ES-I3 (cell line): ENCODE data around the gene IRF4.
"Not testable (repeated sequence)": the region's sequence is repeated elsewhere in the genome, so short reads cannot be mapped to it uniquely, and the experiment has no call there.

ENCODE experiments used
- H3K36me3 ChIP-seq: 2 replicates; pipeline ENCODE4 v1.6.1; 2013; ENCODE audit warnings: mild to moderate bottlenecking, low read length, control low read depth, moderate library complexity; ENCODE audit not compliant: insufficient read depth
- H3K4me1 ChIP-seq: 2 replicates; pipeline ENCODE4 v1.6.1; 2013; ENCODE audit warnings: mild to moderate bottlenecking, control low read depth, low read length; ENCODE audit not compliant: insufficient read depth
- H3K9ac ChIP-seq: 2 replicates; pipeline ENCODE4 v1.6.1; 2013; ENCODE audit warnings: low read depth, mild to moderate bottlenecking, low read length, moderate library complexity
- H3K9me3 ChIP-seq: 2 replicates; pipeline ENCODE4 v1.6.1; 2013; ENCODE audit warnings: mild to moderate bottlenecking, low read length, moderate library complexity; ENCODE audit not compliant: control insufficient read depth, insufficient read depth

The IRF4 gene

GRCh38 chr6:412146-412886 is 20.8 kb downstream of the IRF4 start:
- H3K36me3 ChIP-seq: no peaks in the 10 kb centered on the region

DNA sequence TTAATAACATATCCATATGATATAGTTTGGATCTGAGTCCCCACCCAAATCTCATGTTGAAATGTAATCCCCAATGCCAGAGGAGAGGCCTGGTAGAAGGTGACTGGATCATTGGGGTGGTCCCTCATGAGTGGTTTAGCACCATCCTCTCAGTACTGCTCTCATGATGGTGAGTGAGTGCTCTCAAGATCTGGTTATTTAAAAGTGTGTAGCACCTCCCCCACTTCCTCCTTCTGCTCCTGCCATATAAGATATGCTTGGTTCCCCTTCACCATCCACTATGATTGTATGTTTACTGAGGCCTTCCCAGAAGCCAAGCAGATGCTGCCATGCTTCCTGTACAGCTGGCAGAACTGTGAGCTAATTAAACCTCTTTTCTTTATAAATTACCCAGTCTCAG is 22.9 kb downstream of the IRF4 start:
- Histone ChIP-seq H3K9me3 (no peaks in the 10 kb centered on the region), H3K36me3 (no peaks in the 10 kb centered on the region), H3K9ac (no peak overlapping the region), H3K4me1 (no peaks in the 10 kb centered on the region)

More at GRCh38 chr6:412146-412886, 20.8 kb downstream of the IRF4 start:
- H3K9me3 ChIP-seq: no peaks in the 10 kb centered on the region
- H3K4me1 ChIP-seq: no peaks in the 10 kb centered on the region
- H3K9ac ChIP-seq: no peak overlapping the region

DNA sequence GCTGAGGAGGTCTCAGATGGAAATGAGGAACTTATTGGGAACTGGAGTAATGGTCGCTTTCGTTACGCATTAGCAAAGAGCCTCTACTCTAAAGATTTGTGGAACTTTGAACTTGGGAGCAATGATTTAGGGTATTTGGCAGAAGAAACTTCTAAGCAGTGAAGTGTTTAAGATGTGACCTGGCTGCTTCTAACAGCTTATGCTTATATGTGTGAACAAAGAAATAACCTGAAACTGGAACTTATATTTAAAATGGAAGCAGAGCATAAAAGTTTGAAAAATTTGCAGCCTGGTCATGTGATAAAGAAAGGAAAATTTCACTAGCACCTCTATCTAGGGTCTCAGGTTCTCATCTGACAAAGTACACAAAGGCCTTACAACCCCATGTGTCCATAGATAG is 23.5 kb downstream of the IRF4 start:
- H3K9me3 ChIP-seq: no peaks in the 10 kb centered on the region
- no peaks in the 10 kb centered on the region for H3K4me1 ChIP-seq
- no peak overlapping the region for H3K9ac ChIP-seq
- no peaks in the 10 kb centered on the region for H3K36me3 ChIP-seq

DNA sequence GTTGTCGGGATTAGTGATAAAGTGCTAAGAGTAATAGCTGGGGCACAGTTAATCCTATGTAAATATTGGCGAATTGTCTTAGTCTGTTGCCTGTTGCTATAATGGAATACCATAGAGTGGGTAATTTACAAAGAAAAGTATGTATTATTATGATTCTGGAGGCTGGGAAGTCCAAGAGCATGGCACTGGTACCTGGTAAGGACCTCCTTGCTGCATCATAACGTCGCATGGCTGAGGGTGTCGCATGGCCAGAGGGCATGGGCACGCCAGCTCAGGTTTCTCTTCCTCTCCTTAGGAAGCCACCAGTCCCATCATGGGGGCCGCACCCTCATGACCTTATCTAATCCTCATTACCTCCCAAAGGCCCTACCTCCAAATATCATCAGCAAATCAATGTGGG is 29.7 kb downstream of the IRF4 start:
- Histone ChIP-seq H3K9me3 (no peaks in the 10 kb centered on the region), H3K9ac (no peak overlapping the region)

DNA sequence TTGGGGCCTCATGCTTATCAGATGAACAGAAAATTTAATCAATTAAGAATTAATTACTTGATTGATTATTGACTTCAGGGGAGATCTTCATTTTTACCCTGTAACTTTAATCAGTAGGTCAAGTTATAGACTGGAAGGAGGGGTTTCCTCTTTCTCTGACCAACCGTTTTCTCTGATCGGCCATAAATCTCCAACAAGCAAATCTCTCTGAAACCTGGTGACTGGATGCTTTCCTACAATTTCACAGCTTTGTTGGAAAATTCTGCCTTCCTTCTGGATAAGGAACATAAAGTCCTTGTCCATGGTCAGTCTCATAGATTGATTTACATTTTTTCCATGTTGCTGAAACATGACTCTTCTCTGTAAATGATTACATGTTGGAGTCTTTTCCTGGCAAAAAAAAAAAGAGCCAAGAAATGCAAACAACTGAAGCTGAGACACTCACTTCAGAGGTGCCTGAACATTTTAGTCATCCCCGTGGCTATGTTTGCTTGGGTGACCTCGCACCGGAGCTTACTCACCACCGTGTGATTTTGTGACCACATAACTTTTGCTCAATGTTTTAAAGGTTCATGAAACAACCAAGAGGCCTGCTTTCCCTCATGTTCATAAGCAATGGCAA is 31.0 kb downstream of the IRF4 start:
- no peaks in the 10 kb centered on the region for H3K9me3 ChIP-seq
- H3K9ac ChIP-seq: no peak overlapping the region
- no peaks in the 10 kb centered on the region for H3K36me3 ChIP-seq
- no peaks in the 10 kb centered on the region for H3K4me1 ChIP-seq

More for the DNA sequence above, 29.7 kb downstream of the IRF4 start:
- H3K36me3 ChIP-seq: no peaks in the 10 kb centered on the region
- no peaks in the 10 kb centered on the region for H3K4me1 ChIP-seq

GRCh38 chr6:423055-423798 is 31.7 kb downstream of the IRF4 start:
- Histone ChIP-seq H3K9ac (no peak overlapping the region), H3K4me1 (no peaks in the 10 kb centered on the region), H3K9me3 (no peaks in the 10 kb centered on the region), H3K36me3 (no peaks in the 10 kb centered on the region)

GRCh38 chr6:423799-424345 is 32.3 kb downstream of the IRF4 start:
- no peak overlapping the region for H3K9ac ChIP-seq
- no peaks in the 10 kb centered on the region for H3K9me3 ChIP-seq
- no peaks in the 10 kb centered on the region for H3K36me3 ChIP-seq
- no peaks in the 10 kb centered on the region for H3K4me1 ChIP-seq

DNA sequence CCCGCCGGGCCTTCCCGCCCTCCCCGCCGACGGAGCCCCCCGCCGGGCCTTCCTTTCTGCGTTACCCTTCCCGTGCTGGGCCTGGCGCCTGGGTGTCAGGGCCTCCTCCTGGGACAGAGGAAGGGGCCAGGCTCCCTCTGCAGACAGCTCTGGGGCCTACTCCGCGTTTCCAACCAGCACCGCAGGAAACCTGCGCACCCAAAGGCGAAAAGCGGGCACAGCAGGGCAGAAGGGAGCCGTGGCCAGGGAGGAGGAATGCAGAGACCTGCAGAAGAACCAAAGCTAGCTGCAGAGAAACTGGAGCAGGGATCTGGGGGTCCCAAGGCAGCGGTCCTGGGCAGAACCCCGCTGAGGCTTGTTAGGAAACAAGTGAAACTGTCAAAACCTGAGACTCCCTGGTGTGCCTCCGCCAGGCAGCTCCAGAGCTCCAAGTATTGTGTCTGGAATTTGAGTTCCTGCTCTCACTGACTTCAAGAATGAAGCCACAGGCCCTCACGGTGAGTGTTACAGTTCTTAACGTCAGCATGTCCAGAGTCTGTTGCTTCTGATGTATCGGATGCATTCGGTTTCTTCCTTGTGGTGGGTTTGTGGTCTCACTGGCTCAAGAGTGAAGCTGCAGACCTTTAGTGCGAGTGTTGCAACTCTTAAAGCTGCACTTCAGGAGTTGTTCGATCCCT is 33.3 kb downstream of the IRF4 start:
- H3K36me3 ChIP-seq: no peaks in the 10 kb centered on the region
- H3K4me1 ChIP-seq: no peaks in the 10 kb centered on the region
- H3K9ac ChIP-seq: no peak overlapping the region
- no peaks in the 10 kb centered on the region for H3K9me3 ChIP-seq

GRCh38 chr6:425418-425788 is 33.9 kb downstream of the IRF4 start:
- H3K36me3 ChIP-seq, H3K9me3 ChIP-seq, H3K4me1 ChIP-seq, H3K9ac ChIP-seq: not testable (repeated sequence)

DNA sequence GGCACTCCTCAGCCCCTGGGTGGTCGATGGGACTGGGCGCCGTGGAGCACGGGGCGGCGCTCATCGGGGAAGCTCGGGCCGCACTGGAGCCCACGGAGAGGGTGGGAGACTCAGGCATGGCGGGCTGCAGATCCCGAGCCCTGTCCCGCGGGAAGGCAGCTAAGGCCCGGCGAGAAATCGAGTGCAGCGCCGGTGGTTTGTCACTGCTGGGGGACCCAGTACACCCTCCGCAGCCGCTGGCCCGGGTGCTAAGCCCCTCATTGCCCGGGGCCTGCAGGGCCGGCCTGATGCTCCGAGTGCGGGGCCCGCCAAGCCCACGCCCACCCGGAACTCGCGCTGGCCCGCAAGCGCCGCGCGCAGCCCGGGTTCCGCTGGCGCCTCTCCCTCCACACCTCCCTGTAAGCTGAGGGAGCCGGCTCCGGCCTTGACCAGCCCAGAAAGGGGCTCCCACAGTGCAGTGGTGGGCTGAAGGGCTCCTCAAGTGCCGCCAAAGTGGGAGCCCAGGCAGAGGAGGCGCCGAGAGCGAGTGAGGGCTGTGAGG is 34.7 kb downstream of the IRF4 start:
- not testable (repeated sequence) for H3K9me3 ChIP-seq, H3K9ac ChIP-seq, H3K36me3 ChIP-seq, H3K4me1 ChIP-seq

DNA sequence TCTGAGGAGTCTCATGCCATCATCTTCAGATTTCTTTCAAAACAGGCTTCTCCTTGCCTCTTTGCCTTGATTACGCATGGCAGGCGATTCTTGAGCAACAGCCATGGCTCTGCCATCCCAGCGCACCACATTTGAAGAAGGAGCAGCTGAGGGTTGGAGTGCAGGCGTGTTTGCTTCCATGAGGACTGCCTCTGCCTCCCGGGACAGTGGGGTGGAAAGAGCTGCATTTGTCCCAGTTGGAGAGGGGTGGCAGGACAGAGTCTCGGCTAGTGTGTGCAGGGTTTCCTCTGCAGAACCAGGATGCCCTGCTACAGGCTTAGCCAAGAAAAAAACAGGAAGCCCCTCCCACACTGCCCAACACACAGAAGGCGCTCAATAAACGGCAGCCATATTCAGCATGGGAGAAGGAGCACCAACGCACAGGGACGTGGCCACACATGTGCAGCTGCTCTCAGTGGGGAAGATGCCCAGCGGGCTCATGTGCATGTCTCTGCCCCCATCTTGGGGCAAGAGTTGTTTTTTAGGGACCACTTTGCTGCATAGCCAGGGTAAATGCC is 36.6 kb downstream of the IRF4 start:
- Histone ChIP-seq H3K9me3 (no peaks in the 10 kb centered on the region), H3K4me1 (no peaks in the 10 kb centered on the region), H3K9ac (no peak overlapping the region), H3K36me3 (no peaks in the 10 kb centered on the region)

- Histone ChIP-seq H3K9me3 (no peaks in the 10 kb centered on the region), H3K9ac (no peak overlapping the region), H3K36me3 (no peaks in the 10 kb centered on the region), H3K4me1 (no peaks in the 10 kb centered on the region)
Observed at GRCh38 chr6:429515-430121, 38.1 kb downstream of the IRF4 start.

DNA sequence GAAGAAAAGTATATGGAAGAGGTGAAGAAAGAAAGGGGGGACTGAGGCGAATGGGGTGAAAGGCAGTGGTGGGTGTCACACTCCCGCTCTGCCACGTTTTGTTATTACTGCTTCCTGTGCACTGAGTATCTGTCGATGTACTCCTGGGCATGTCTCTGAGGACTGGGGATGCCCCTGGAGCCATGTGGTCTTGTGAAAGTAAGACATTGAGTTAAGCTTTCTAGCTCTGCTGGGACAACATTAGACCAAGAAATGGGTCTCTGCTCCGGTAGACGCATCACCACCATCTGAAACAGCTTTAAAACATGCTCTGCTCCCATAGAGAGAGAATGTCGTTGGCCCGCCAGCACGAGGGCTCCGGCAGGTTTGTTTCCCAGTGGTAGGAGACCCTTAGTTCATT is 40.0 kb downstream of the IRF4 start:
- H3K4me1 ChIP-seq: no peaks in the 10 kb centered on the region
- H3K36me3 ChIP-seq: no peaks in the 10 kb centered on the region
- H3K9ac ChIP-seq: no peak overlapping the region
- no peaks in the 10 kb centered on the region for H3K9me3 ChIP-seq
